NCI-H446 (cell line): ENCODE results near the gene TVP23A.

ENCODE experiments used
- DNase-seq, 2 experiments: peaks; one replicate each; lab custom pipeline; 2025; lab: John Stamatoyannopoulos, UW

TVP23A gene

GRCh38 chr16:10817963-10818941 is at the start of gene TVP23A:
Gene TVP23A (minus strand): TSS chr16:10818794. CDS start chr16:10818493, 301 bp downstream.
- DNase-seq: no peak

- DNase-seq: no peak
Measured at GRCh38 chr16:10868104-10868595, 49.6 kb upstream of the TVP23A start.

- no peak for DNase-seq
Measured at GRCh38 chr16:10867199-10867598, 48.6 kb upstream of the TVP23A start.

GRCh38 chr16:10865991-10866966 is 47.7 kb upstream of the TVP23A start:
- DNase-seq: no peak

GRCh38 chr16:10862438-10862837 is 43.8 kb upstream of the TVP23A start:
- no peak for DNase-seq

GRCh38 chr16:10859658-10860057 is 41.1 kb upstream of the TVP23A start:
- DNase-seq: no peak

GRCh38 chr16:10859020-10859419 is 40.4 kb upstream of the TVP23A start:
- DNase-seq: no peak

GRCh38 chr16:10858203-10858602 is 39.6 kb upstream of the TVP23A start:
- no peak for DNase-seq

GRCh38 chr16:10856042-10856441 is 37.4 kb upstream of the TVP23A start:
- DNase-seq: no peak

- DNase-seq: no peak
Measured at GRCh38 chr16:10852948-10853347, 34.4 kb upstream of the TVP23A start.

GRCh38 chr16:10852286-10852685 is 33.7 kb upstream of the TVP23A start:
- no peak for DNase-seq

GRCh38 chr16:10851512-10851911 is 32.9 kb upstream of the TVP23A start:
- DNase-seq: no peak

- no peak for DNase-seq
Measured at GRCh38 chr16:10850478-10850850, 31.9 kb upstream of the TVP23A start.

GRCh38 chr16:10849736-10850477 is 31.3 kb upstream of the TVP23A start:
- DNase-seq: no peak

- DNase-seq: no peak
Measured at GRCh38 chr16:10847176-10847575, 28.6 kb upstream of the TVP23A start.

GRCh38 chr16:10846213-10846998 is 27.8 kb upstream of the TVP23A start:
- DNase-seq: no peak

- no peak for DNase-seq
Measured at GRCh38 chr16:10840703-10841102, 22.1 kb upstream of the TVP23A start.

GRCh38 chr16:10839279-10839666 is 20.7 kb upstream of the TVP23A start:
- DNase-seq: no peak

GRCh38 chr16:10838621-10839278 is 20.2 kb upstream of the TVP23A start:
- DNase-seq: no peak

GRCh38 chr16:10836174-10836853 is 17.7 kb upstream of the TVP23A start:
- DNase-seq: no peak
